Adrenal gland (tissue), 5 donors: Measurements from ENCODE around the gene UTF1.

Experiments
- POLR2A ChIP-seq, 2 donors: fragments of 450-650 bp; IDR thresholded peaks; one replicate each; pipeline ENCODE4 v1.6.1; 2017; ENCODE audit warnings: antibody characterized with exemption in 2 of 2, mild to moderate bottlenecking in 2 of 2, moderate library complexity in 1 of 2
- TF ChIP-seq, protein P1 (sequence below), 6 experiments: fragments of 450-650 bp in 4 of 6; fragments of 200-600 bp in 2 of 6; sonication (generic) in 1 of 6; IDR thresholded peaks; 1 replicate in 5 of 6; 2 replicates in 1 of 6; pipeline versions ENCODE4 v1.5.1 to v1.8.0; 2016 to 2021; ENCODE audit warnings: antibody characterized with exemption in 6 of 6, mild to moderate bottlenecking in 2 of 6, moderate library complexity in 1 of 6
- donor health status: DM: no; HTN: no; CAD: no.

DNA sequence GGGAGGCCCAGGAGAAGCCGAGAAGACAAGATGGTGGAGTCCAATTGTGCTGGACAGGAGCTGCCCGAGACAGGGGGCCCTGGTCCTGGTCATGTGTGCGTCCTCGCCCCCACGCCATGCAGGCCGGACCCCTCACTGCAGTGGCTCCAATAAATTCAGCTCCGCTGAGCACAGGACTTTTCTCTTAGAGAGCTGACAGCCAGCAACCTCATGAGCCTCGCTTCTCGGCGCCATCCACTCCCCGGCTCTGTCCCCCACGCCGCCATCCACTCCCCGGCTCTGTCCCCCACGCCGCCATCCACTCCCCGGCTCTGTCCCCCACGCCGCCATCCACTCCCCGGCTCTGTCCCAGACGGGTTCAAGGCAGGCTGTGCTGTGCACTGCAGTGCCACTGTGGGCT lies 2.8 kb upstream of the UTF1 start:
- TF ChIP-seq POLR2A (IDR thresholded peaks at IDR 0.05), result no peak
- TF ChIP-seq, protein P1, sequence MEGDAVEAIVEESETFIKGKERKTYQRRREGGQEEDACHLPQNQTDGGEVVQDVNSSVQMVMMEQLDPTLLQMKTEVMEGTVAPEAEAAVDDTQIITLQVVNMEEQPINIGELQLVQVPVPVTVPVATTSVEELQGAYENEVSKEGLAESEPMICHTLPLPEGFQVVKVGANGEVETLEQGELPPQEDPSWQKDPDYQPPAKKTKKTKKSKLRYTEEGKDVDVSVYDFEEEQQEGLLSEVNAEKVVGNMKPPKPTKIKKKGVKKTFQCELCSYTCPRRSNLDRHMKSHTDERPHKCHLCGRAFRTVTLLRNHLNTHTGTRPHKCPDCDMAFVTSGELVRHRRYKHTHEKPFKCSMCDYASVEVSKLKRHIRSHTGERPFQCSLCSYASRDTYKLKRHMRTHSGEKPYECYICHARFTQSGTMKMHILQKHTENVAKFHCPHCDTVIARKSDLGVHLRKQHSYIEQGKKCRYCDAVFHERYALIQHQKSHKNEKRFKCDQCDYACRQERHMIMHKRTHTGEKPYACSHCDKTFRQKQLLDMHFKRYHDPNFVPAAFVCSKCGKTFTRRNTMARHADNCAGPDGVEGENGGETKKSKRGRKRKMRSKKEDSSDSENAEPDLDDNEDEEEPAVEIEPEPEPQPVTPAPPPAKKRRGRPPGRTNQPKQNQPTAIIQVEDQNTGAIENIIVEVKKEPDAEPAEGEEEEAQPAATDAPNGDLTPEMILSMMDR (IDR thresholded peaks at IDR 0.05), result no peak
